Activated CD4-positive, alpha-beta T cell treated with anti-CD3 and anti-CD28 coated beads, Interleukin-2, Interleukin-6, amounts not matched to agents 100 ng/mL and 50 ng/mL, durations not matched to agents 16 hours and 8 hours (primary cell): Measurements from ENCODE around the gene TTC27.
"Not testable (repeated sequence)": the region's sequence is repeated elsewhere in the genome, so short reads cannot be mapped to it uniquely, and the experiment has no call there.

ENCODE experiments used
- DNase-seq: peaks from one replicate; pipeline ENCODE4 v3.0.0-alpha.2; 2020

Gene TTC27

DNA sequence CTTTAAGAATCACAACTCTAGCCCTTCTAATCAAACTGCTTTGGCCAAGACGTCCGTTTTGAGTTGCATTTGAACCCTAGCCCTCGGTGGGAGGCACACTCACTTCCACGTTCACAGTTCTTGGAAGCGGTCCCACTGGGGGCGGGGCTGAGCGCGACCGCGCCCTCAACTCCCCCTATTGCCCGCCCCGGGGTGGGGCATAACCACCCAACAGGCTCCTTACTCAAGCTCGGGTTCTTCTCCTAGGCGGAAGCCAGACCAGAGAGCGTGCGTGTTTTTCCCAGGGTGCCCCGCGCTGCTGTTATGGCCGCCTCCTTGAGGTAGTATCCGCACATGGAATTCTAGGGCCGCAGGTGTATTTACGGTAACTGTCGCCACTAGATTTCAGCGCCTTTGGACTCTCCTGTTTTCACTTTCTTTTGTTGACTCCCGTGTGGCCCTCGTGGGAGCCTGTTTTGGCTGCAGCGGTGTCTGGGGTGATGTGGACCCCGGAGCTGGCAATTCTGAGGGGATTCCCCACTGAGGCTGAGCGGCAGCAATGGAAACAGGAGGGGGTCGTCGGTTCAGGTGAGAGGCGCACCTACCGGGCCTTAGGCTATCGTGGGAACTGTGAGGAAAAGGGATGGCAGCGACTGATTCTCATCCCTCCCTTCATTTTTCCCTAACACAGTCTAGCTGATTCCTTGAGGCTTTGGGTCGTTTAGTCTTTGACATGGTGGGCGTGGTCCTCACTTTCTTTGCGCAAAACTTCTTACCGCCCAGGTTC is at the start of gene TTC27:
Gene TTC27 (plus strand): TSS at position 237 of the 766 bp plus-strand sequence. CDS start 243 bp downstream, at position 480.
- DNase-seq = peak; percentile 97

DNA sequence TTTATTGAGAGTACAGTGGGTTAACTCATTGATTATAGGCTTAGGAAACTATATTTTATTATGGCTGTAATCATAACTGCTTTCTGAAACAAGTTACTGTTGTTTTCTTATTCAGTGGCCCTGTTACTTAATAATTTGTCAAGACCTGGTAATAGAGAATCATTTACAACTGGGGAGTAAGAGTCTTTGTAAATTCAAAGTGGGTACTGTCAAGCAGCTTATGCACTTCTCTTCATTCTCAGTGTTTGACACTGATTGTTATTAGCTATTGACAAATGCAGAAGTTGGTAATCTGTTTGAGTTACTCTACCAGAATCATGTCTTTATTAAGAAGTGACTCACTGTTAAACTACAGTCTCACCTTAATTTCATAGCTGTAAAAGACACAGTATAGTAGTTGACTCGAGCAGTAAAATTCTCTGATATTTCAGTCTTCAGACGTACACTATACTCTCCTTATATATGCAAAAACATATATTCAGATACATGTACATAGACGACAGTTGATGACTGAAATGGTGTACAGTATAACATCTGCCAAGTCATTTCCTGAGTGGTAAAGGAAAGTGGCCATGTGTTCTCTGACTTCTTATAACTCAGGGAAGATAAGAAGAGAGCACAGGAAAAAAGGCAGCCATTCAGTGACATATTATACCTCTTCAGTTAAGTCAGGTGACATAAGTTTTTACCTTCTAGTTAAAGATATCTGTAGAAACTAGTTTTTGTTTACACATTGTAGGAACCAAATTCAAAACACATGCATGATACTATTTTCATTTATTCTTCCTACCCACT is 36.0 kb upstream of the TTC27 start:
- DNase-seq = peak; percentile 76

DNA sequence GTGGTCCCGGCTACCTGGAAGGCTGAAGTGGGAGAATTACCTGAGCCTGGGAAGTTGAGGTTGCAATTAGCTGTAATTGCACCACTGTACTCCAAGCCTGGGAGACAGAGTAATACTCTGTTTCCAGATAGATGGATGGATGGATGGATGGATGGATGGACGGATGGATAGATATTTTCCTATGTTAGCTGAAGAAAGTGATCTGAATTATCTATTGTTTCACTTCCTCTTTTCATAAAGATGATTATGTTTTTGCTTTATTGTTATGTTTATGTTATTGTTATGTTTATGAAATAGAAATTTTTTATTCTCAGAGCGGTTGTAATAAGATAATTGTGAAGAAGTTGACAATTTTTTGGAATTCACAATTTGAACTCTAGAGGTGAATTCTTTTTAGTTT is 33.3 kb upstream of the TTC27 start:
- no peak for DNase-seq

- no peak for DNase-seq
These were observed 16.5 kb upstream of the TTC27 start for GRCh38 chr2:32611366-32611765.

- DNase-seq = no peak
These were observed 16.1 kb upstream of the TTC27 start for GRCh38 chr2:32611771-32612170.

DNA sequence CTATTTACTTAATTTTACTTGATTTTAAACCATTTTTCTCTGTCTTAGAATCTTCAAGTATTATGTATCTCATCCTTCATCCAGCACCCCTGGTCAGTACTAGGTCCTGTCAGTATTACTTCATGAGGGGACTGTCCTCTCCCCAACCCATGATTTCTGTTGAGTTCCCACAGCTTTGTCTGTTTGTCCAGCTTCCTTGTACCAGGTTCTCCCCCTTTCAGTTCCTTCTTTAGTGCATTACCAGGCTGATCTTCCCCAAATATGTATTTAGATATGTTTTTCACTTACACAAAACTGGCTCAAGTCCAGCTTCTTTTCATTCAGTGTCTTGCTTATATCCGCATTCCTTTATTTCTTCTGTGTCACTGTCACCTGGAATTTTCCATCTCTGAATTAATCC is 13.8 kb upstream of the TTC27 start:
- no peak for DNase-seq

GRCh38 chr2:32617599-32618189 is 10.2 kb upstream of the TTC27 start:
- no peak for DNase-seq

- no peak for DNase-seq
These were observed 5.1 kb upstream of the TTC27 start for GRCh38 chr2:32622570-32623310.

- DNase-seq = no peak
These were observed 4.5 kb upstream of the TTC27 start for GRCh38 chr2:32623311-32623706.

DNA sequence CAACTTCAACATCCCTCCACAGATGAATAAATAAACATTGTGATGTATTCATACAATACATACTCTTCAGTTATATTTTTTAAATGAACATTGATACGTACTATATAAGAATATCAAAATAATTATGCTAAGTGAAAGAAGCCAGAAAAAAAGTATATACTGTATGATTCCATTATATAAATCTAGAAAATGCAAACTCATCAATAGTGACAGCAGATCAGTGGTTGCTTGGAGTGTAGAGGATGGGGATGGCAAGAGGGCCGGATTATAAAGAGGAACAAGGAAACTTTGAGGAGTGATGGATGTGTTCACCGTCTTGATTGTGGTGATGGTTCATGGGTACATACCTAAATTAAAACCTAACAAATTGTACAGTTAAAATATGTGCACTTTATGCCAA is 3.0 kb upstream of the TTC27 start:
- DNase-seq = no peak

DNA sequence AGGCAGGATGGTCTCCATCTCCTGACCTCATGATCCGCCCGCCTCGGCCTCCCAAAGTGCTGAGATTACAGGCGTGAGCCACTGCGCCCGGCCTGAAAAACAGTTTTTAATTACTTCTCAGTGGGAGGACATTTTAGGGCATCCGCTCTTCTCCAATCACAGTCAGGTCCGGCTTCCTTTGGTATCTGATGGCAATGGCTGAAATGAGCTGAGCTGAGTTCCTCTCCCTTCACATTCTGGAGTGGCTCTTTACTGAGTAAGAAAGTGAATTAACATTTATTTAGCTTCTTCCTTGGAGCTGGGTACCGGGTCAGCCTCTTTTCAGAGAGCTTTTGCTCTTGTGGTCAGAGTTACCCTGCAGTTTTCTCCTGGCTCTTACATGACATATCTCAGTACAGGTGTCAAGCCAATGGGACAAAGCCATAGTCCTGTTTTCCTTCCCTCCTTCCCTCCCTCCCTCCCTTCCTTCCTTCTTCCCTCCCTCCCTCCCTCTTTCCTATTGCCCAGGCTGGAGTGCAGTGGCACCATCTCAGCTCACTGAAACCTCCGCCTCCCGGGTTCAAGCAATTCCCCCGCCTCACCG is 1.1 kb upstream of the TTC27 start:
- no peak for DNase-seq

DNA sequence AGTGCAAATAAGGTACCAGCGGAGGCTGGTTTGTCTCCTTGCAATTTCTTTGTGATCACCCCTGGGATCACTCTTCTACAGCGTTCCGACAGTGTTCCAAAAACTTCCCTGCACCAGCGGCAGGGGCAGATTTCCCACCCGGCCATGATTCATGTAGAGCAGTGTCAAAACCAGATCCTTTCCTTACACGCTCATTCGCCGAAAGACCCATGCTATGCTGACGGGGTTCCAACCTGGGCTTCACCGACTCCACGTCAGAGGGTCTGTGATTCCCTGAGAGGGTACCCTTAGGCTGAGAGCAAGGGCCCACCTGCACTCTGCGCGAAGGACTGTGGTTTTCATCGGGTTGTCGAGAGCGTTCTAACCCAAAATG is 423 bp upstream of the TTC27 start:
- peak; percentile 45 for DNase-seq

DNA sequence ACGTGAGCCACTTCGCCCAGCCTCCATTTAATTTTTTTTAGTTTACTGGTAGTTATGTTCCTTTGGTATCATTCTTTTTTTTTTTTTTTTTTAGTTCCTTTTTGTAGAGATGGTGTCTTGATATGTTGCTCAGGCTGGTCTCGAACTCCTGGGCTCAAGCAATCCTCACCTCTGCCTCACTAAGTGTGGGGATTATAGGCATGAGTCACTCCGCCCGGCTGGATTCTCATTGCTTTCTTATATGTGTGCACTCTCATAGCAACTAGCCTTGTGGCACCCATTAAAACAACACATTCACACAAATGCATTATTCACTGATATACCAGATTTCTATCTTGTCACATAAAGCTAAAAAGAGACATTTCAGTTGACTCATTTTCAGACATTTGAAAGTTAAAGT is 4.2 kb downstream of the TTC27 start:
- DNase-seq = peak; percentile 29

- DNase-seq = no peak
These were observed 5.2 kb downstream of the TTC27 start for GRCh38 chr2:32633040-32633439.

DNA sequence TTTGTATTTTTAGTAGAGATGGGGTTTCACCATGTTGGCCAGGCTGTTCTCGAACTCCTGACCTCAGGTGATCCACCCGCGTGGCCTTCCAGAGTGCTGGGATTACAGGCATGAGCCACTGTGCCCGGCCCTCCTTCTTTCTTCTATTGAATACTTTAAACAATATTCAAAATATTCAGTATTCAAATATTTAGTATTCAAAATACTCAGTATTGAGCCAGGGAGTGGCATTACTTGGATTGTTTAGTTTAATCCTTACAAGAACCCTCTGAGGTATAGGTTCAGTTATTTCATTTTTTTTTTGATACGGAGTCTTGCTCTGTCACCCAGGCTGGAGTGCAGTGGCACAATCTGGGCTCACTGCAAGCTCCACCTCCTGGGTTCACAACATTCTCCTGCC is 10.7 kb downstream of the TTC27 start:
- DNase-seq = not testable (repeated sequence)

GRCh38 chr2:32641180-32641579 is 13.3 kb downstream of the TTC27 start:
- DNase-seq = no peak

DNA sequence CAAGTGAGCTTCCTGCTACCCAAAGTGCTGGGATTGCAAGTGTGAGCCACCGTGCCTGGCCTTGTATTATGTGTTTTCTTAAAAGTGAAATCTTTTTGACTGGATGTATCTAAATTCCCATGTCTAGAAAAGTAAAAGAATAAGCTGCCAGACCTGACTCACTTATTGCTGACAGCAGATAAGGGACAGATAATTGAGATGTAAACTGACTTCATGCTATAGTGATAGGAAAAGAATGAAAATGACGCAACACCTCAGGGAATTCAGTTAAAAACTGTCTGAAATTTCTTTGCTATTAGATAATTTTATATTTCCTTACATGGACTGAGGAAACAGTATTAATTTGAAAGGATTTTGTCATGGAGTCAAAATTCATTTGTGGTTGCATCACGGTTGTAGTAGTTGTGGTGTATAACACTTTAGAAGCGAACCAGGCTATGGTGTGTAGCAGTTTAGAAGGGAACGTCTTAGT is 19.4 kb downstream of the TTC27 start:
- DNase-seq = no peak

DNA sequence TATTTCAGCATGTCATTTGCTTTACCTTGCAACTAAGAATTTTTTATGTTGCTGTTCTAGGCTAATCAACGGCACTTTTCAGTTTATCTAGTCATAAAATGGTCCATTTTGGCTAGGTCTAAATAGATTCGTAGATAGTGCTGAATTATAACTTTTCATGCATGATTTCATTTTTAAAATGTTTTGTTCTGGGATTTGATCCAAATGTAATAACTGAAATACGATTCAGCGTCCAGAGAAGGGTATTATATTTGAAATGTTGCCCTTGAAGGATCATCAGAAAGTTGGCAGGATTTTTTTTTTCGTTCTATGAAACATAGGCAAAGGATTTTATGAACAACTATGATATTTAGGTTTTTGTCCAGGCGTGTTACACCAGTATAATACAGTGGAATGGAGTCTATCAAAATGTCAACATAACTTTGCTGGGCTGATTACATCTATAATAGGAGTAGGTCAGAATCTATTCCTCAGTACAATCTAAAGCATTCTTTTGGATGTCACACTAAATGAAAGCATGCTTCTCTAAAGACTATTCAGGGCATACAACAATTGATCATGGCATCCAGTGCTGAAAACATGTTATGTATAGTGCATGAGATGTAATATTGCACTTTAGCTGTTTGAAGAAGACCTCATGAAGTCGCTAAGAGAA is 24.8 kb downstream of the TTC27 start:
- no peak for DNase-seq

GRCh38 chr2:32656069-32656468 is 28.2 kb downstream of the TTC27 start:
- DNase-seq = no peak

GRCh38 chr2:32663864-32664263 is 36.0 kb downstream of the TTC27 start:
- DNase-seq = no peak

- no peak for DNase-seq
These were observed 38.9 kb downstream of the TTC27 start for GRCh38 chr2:32666704-32667103.

- DNase-seq = no peak
These were observed 40.4 kb downstream of the TTC27 start for GRCh38 chr2:32668254-32668653.
